ENCODE results near the gene ASIC3.
A peak's percentile ranks its signal among the peaks of the same experiment; 100 is the strongest.

ASIC3 gene

DNA sequence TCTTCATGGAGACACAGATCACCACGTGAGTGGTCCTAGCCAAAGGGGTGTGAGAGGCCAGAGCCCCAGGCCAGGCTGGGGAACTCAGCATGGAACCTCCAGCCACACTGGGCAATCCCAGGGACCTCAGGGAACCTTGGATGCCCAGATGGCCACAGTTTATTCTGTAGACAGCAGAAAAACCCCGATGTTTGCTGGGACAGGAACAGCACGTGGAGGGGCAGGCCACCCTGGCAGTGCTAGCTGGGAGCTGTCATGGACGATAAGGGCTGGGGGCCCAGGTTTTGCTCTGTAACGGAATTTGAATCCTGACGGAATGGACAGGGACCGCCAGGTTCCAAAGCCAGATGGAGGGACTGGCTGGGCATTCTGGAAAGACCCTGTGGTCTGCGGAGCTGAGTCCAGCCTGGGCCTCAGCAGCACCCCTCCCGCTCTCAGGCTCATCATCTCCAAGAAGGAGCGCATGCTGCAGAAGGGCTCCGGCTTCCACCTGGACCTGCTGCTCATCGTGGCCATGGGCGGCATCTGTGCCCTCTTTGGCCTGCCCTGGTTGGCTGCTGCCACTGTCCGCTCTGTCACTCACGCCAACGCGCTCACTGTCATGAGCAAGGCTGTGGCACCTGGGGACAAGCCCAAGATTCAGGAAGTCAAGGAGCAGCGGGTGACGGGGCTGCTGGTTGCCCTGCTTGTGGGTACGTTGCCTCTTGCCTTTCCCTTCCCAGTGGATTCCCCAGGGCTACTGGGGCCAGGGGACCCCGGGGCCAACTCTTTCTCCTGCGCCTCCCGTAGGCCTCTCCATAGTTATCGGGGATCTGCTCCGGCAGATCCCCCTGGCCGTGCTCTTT is 26.7 kb downstream of the ASIC3 start:
- DNase-seq, result no peak

DNA sequence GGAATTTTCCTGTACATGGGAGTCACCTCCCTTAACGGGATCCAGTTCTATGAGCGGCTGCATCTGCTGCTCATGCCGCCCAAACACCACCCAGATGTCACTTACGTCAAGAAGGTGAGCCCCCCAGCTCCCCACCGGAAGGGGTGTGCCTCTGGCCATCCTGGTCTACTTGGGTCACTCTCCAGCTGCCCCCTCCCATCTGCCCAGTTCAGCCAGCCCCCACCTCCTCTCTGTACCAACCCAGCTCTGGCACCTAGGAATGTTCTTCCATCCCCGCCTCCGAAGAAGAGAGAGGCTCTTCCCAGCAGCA is 27.3 kb downstream of the ASIC3 start:
- DNase-seq, result no peak

- no peak for DNase-seq
These were observed 27.7 kb downstream of the ASIC3 start for GRCh38 chr7:151075978-151076426.

GRCh38 chr7:151076863-151077704 is 28.8 kb downstream of the ASIC3 start:
- DNase-seq, result no peak

GRCh38 chr7:151077705-151078232 is 29.4 kb downstream of the ASIC3 start:
- no peak for DNase-seq

DNA sequence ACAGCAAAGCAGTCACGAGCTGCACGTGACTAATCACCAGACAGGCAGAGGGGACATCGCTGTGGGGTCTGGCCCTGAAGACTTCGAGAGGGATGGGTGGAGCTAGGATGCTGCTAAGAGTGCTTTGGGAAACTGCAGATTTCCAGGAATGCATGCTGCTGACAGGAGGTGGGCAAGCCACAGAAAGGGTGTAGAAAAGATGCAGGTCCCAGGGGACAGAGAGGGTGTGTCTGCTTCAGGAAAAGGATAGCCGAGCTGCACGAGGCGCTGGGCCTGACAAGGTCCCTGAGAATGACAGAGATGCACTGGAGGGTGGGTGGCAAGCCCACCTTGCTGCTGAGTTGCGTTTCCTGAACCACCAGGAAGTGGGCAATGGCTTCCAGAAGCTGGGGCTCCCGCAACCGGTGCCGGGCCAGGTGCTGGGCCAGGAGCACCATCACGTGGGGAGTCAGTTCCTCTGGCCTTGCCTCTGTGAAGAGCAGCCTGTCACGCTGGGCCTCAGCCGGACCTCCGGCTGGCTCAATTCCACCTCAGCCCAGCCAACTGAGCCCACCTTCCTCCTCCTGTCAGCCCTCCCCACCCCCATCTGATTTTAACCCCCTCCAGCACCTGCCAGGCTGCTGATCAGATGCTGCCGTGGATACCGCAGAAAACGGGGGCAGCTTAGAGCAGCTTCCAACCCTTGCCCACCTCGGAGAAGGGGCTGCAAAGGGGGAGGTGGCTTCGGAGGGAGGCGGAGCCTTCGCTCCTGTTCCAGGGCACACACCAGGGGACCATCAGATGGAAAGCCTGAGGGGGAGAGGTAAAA is 30.1 kb downstream of the ASIC3 start:
- DNase-seq, result no peak

DNA sequence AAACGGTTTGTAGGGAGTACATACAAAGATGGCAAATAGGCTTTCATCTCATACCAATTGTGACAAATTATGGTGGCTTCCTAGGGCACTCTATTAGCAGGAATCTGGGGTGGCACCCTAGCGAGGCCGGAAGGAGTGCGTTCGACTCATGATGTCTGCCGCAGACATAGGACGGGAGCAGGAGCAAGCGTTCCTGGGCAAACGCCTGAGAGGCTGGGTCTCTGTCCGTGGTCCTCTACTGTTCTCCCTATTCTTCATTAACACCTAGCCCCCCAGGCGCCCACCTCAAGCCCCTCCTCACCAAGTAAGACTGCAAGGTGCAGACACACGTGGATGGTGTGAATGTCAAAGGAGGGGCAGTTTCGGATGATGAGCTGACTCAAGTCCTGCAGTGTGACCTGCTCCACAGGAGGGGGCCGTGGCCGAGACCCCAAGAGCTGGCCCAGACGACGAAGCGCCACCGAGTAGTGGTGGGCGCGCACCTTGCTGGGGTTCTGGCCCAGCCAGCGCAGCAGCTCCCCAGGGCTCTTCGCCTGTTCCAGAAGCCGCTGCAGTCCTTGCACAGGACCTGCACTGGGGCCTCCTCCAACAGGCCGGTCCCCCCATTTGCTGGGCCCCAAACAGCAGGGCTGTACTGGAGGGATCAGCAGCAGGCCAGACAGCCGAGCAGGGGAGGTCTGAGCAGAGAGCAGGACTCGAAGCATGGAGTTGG is 31.0 kb downstream of the ASIC3 start:
- DNase-seq, result no peak

DNA sequence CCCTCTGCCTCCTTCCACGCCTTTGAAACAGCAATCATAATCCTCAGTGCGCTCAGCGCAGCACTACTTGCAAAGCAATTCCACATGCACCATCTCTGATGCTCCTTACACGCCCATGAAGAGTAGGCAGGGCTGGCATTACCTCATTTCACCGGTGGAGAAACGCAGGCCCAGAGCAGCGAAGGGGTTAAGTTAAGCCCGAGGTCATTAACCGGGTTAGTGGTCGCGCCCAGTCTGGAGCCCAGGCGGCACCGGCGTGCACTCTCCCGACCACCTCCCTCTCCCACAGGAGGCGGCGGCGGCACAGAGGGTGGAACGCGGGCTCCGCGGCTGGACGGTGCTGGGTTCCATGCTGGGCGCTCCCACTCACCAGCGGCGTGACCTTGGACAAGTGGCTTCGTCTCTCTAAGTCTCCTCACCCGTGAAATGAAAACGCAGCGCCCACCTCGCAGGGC is 31.8 kb downstream of the ASIC3 start:
- DNase-seq, result peak in 1 of 5 experiments; percentile 33

- peak; percentile 72 to 94 (median 86) for DNase-seq
These were observed 32.3 kb downstream of the ASIC3 start, which contains the start of gene FASTK for GRCh38 chr7:151080522-151081169. Gene FASTK (minus strand): TSS chr7:151080809. CDS start chr7:151080766, 43 bp downstream.

- no peak for DNase-seq
These were observed 33.1 kb downstream of the ASIC3 start for GRCh38 chr7:151081170-151082101.

- DNase-seq, result no peak
These were observed 34.1 kb downstream of the ASIC3 start for GRCh38 chr7:151082141-151083070.

DNA sequence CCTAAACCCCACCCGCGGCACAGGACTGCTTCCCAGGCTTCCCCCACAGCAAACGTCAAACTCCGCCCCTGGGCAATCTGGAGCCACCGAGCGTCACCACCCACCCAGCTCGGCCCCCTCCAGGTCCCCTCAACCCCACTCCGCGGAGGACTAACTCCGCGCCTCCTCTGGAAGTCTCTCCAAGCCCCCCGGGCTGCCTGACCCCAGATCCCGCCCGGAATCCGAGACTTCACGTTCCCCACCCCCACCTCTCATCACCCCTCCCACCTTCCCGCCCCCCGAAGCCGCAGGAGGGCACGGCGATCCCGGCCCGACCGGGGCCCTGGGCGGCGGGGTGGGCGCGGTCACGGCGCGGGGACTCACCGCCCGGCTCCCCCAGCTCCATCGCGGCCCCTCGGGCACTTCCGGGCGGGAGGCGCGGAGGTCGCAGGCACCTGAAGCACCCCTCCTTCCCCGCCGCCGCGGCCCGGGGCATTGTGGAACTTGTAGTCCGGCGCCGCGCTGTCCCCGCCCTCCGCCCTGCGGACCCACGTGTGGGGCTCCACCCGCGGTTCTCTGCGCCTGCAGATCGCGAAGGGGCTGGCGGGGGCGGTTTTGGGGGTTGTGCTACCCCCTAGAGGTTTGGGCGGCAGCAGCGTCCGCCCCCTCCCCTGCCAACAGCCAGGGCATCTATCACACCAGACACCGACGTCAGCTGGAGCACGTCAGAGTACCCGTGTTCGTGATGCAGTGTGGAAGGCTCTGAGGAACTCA is 34.9 kb downstream of the ASIC3 start, which contains the start of gene TMUB1:
Gene TMUB1 (minus strand): TSS at position 423 of the 753 bp plus-strand sequence. CDS start 930 bp downstream, outside the sequence.
- DNase-seq, result peak; percentile 73 to 90 (median 87)

DNA sequence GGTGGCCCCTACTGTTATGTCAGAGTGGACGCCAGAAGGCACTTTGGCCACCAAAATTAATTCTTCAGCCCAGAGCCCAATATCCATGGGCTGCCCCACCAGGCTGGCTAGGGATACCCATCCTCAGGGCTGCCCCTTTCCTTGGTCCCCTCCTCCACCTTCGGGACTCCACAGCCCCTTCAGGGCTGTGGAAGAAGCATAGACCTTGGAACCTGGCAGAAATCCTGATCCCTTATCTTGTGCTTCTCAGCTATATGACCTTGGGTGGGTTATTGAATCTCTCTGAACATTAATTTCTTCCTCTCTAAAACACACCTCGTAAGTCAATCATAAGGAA is 35.5 kb downstream of the ASIC3 start:
- DNase-seq, result no peak

GRCh38 chr7:151085329-151085690 is 37.0 kb downstream of the ASIC3 start:
- DNase-seq, result no peak

DNA sequence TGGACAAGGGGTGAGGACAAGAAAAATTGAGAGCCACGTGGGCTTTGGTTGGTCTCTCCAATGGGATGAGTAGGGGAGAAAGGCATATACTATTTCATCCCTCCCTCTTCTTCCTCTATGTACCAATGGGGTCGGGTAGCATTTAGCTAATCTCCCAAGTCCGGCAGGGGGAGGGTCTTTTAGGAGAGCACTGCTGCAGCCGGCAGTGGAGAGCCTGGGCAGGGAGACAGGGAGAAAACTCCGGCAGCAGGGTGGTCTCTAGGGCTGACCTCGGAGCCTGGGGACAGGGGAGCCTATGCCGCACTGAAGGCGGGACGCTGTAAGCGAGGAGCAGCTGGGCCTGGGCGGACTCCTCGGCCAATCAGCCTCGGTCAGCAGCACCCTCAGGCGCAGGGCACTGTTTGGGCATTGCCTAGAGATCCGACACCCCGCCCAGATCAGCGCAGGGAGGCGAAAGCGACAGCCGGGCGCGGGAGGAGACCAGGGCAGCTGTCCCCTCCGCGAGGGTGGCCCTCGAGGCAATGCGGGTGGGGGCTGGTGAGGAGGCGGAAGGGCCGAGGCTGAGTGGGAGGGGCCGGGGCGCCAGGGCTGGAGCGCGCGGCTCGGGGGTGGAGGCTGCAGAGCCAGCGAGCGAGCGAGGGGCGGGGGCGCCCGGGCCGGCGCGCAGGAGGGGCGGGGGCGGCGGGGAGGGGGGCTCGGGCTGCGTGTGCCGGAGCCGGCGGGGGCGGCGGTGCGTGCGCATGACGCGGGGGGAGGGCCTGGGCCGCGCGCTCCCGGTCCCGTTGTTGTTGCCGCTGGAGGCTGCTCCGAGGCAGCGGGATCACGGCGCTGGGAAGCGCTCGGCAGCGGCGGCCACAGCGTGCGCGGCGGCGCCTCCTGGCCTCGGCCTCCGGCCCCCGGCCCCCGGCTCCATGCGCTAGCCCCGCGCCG is 37.6 kb downstream of the ASIC3 start, which contains the start of gene AGAP3:
Gene AGAP3 (plus strand): TSS at position 785 of the 930 bp plus-strand sequence. CDS start 267 bp downstream, outside the sequence.
- peak; percentile 37 to 74 (median 43) for DNase-seq

- DNase-seq, result peak in 2 of 5 experiments; percentile 14 to 55
These were observed 38.5 kb downstream of the ASIC3 start for GRCh38 chr7:151086802-151087244.

Measured in T-helper 2 cell (primary cell).